Endothelial cell of umbilical vein (primary cell): ENCODE results near the gene URM1. TPM values are rescaled to one million over a fixed set of nuclear protein-coding genes. Genes with fewer than 3 reads are reported as not detected.
A peak's percentile ranks its signal among the peaks of the same experiment; 100 is the strongest.
"Not testable (repeated sequence)": the region's sequence is repeated elsewhere in the genome, so short reads cannot be mapped to it uniquely, and the experiment has no call there.

Source experiments
- BruUV-seq: library from RNA; stranded (reverse); fragments of 400-500 nt; replicated peaks from 2 replicates; lab custom pipeline; 2021; lab: Mats Ljungman, UMichigan
- CTCF ChIA-PET: fragments of 300-600, 350-600 bp; sonication (Branson Sonifier 250); formaldehyde crosslinking; loops from one replicate; lab custom pipeline; 2021; ENCODE audit warnings: antibody characterized with exemption, inconsistent platforms; lab: Charles Lee
- POLR2A ChIA-PET: fragments of 300-600, 350-600 bp; sonication (Branson Sonifier 250); formaldehyde crosslinking; loops from one replicate; lab custom pipeline; 2021; ENCODE audit warnings: antibody characterized with exemption, inconsistent platforms; lab: Charles Lee
- DNase-seq: peaks from one replicate; pipeline ENCODE4 v3.0.0-alpha.2; 2011; ENCODE audit warnings: low read depth, low spot score
- FAIRE-seq: peaks from 2 replicates; lab custom pipeline; 2011; peaks lifted over from hg19 to GRCh38; lab: Jason Lieb, UNC
- H2AFZ ChIP-seq: 2 replicates; pipeline ENCODE4 v1.6.0; 2012; ENCODE audit warnings: low read depth, low read length, control low read depth, inconsistent platforms
- H3K27ac ChIP-seq: 2 replicates; pipeline ENCODE4 v1.5.1; 2011; ENCODE audit warnings: low read depth, mild to moderate bottlenecking, control low read depth, low read length, moderate library complexity; ENCODE audit not compliant: insufficient read depth
- H3K27me3 ChIP-seq, 2 experiments: 2 replicates each; pipeline versions ENCODE4 v1.6.0 to v1.6.1; 2011; ENCODE audit warnings: low read length in 2 of 2, mixed read lengths in 1 of 2; ENCODE audit not compliant: control insufficient read depth in 2 of 2, insufficient read depth in 2 of 2
- H3K36me3 ChIP-seq, 2 experiments: 2 replicates in 1 of 2; 3 replicates in 1 of 2; pipeline ENCODE4 v1.5.1; 2011; ENCODE audit warnings: low read length in 2 of 2, mild to moderate bottlenecking in 1 of 2, moderate library complexity in 1 of 2; ENCODE audit not compliant: control insufficient read depth in 2 of 2, insufficient read depth in 2 of 2; ENCODE audit errors: extremely low read depth in 1 of 2
- H3K4me1 ChIP-seq: 3 replicates; pipeline ENCODE4 v1.5.1; 2011; ENCODE audit warnings: mild to moderate bottlenecking, low read length; ENCODE audit not compliant: control insufficient read depth, insufficient read depth; ENCODE audit errors: extremely low read depth
- H3K4me2 ChIP-seq: 2 replicates; pipeline ENCODE4 v1.6.1; 2011; ENCODE audit warnings: low read length, control low read depth, mixed read lengths; ENCODE audit not compliant: insufficient read depth
- H3K4me3 ChIP-seq, 3 experiments: fragments of 200-600 bp in 1 of 3; sonication (generic), shearing (Covaris generic) in 1 of 3; replicated peaks in 1 of 3; 2 replicates each; pipeline ENCODE4 v1.5.1; 2011 to 2016; ENCODE audit warnings: control low read depth in 3 of 3, low read length in 3 of 3, mild to moderate bottlenecking in 2 of 3, inconsistent platforms in 1 of 3, low read depth in 1 of 3, moderate library complexity in 1 of 3; ENCODE audit not compliant: insufficient read depth in 1 of 3
- H3K79me2 ChIP-seq: 2 replicates; pipeline ENCODE4 v1.6.0; 2012; ENCODE audit warnings: low read length, inconsistent platforms; ENCODE audit not compliant: control insufficient read depth, insufficient read depth
- H3K9ac ChIP-seq: replicated peaks from 2 replicates; pipeline ENCODE3; 2011; ENCODE audit warnings: low read length, control low read depth; ENCODE audit not compliant: insufficient read depth; ENCODE audit errors: extremely low read depth
- H3K9me1 ChIP-seq: replicated peaks from 3 replicates; pipeline ENCODE4 v1.6.0; 2011; ENCODE audit warnings: mild to moderate bottlenecking, low read length; ENCODE audit not compliant: control insufficient read depth, insufficient read depth; ENCODE audit errors: extremely low read depth
- H3K9me3 ChIP-seq: replicated peaks from 2 replicates; pipeline ENCODE4 v1.5.1; 2012; ENCODE audit warnings: low read length, inconsistent platforms; ENCODE audit not compliant: control insufficient read depth, insufficient read depth
- H4K20me1 ChIP-seq: replicated peaks from 2 replicates; pipeline ENCODE3; 2011; ENCODE audit warnings: mild to moderate bottlenecking, low read length; ENCODE audit not compliant: control insufficient read depth, insufficient read depth; ENCODE audit errors: extremely low read depth
- POLR2AphosphoS5 ChIP-seq: IDR thresholded peaks from 2 replicates; pipeline ENCODE4 v1.6.1; 2012; ENCODE audit warnings: low read depth, mild to moderate bottlenecking, control low read depth, low read length, moderate library complexity; ENCODE audit not compliant: insufficient read depth
- dilution Hi-C: fragments of 300-500 bp; cut with MboI; formaldehyde crosslinking; loops from one replicate; pipeline ENCODE4 v1.15.0; 2019; ENCODE audit warnings: low sequenced_read_pairs; ENCODE audit not compliant: extremely low pct_ligation_motif_present
- intact Hi-C: fragments of 100-400 bp; cut with micrococcal nuclease; formaldehyde crosslinking; loops from one replicate; pipeline ENCODE4 v1.10.0; 2022
- polyA plus RNA-seq, 4 experiments: library from polyadenylated mRNA; depleted of rRNA in 3 of 4; stranded (reverse) in 3 of 4; unstranded in 1 of 4; fragments of >200 nt; gene quantifications; 2 replicates each; pipeline versions ENCODE4 v1.2.1 to v1.2.3, GENCODE V29; 2011 to 2012; ENCODE audit warnings: missing spikeins in 1 of 4
- total RNA-seq: library from RNA; stranded (reverse); gene quantifications from 2 replicates; pipeline ENCODE4 v1.2.3, GENCODE V29; 2021
- TF ChIP-seq, protein P1 (sequence below), 2 donors: IDR thresholded peaks; 1 replicate in 1 of 2; 2 replicates in 1 of 2; pipeline ENCODE4 v1.5.1; 2011; ENCODE audit warnings: low read length in 2 of 2, mild to moderate bottlenecking in 2 of 2, moderate library complexity in 2 of 2, control low read depth in 1 of 2, inconsistent platforms in 1 of 2, low read depth in 1 of 2; ENCODE audit not compliant: insufficient read depth in 1 of 2; ENCODE audit errors: extremely low read depth in 1 of 2

The URM1 gene
- total and polyA plus RNA-seq, 2 donors (not counting 3 experiments of a cell fraction or from before 2014, with no cell fraction given): 86.5 to 100 TPM

- no TSS peak for BruUV-seq
- DNase-seq (peak; percentile 76), FAIRE-seq (no peak)
- intact Hi-C loops (loop anchor here (1.0 to 2.0 kb wide), 4 partner anchors 41 to 157 kb away; partner anchors contain the start of gene URM1), dilution Hi-C loops (no loop called here)
- Histone ChIP-seq H3K9ac (no peak overlapping the region), H3K27ac (no peak overlapping the region), H3K79me2 (no peaks in the 10 kb centered on the region), H3K9me1 (no peaks in the 10 kb centered on the region), H4K20me1 (no peaks in the 10 kb centered on the region), H3K36me3 (no peaks in the 10 kb centered on the region), H3K4me2 (no peak overlapping the region), H3K4me1 (no peaks in the 10 kb centered on the region), H3K4me3 (no peak overlapping the region), H3K9me3 (no peaks in the 10 kb centered on the region), H2AFZ (no peak overlapping the region), H3K27me3 (peaks cover 9% of the 10 kb centered on the region in 2 experiments)
- ChIA-PET CTCF (interaction anchor here (1.0 to 7.4 kb wide), 11 partner anchors 8 to 157 kb away, joined by 4 to 108 read pairs (median 10); partner anchors contain the start of genes CERCAM and URM1), POLR2A (no interaction called here)
- TF ChIP-seq POLR2AphosphoS5: no peak
- TF ChIP-seq, protein P1, sequence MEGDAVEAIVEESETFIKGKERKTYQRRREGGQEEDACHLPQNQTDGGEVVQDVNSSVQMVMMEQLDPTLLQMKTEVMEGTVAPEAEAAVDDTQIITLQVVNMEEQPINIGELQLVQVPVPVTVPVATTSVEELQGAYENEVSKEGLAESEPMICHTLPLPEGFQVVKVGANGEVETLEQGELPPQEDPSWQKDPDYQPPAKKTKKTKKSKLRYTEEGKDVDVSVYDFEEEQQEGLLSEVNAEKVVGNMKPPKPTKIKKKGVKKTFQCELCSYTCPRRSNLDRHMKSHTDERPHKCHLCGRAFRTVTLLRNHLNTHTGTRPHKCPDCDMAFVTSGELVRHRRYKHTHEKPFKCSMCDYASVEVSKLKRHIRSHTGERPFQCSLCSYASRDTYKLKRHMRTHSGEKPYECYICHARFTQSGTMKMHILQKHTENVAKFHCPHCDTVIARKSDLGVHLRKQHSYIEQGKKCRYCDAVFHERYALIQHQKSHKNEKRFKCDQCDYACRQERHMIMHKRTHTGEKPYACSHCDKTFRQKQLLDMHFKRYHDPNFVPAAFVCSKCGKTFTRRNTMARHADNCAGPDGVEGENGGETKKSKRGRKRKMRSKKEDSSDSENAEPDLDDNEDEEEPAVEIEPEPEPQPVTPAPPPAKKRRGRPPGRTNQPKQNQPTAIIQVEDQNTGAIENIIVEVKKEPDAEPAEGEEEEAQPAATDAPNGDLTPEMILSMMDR (IDR thresholded peaks at IDR 0.05; ENCODE audit: extremely low read depth in 1 of 2, insufficient read depth in 1 of 2, low read depth in 1 of 2, low read length in 2 of 2): peak; percentile 54 to 84
Measured at GRCh38 chr9:128412120-128412790, 41.1 kb downstream of the URM1 start.

DNA sequence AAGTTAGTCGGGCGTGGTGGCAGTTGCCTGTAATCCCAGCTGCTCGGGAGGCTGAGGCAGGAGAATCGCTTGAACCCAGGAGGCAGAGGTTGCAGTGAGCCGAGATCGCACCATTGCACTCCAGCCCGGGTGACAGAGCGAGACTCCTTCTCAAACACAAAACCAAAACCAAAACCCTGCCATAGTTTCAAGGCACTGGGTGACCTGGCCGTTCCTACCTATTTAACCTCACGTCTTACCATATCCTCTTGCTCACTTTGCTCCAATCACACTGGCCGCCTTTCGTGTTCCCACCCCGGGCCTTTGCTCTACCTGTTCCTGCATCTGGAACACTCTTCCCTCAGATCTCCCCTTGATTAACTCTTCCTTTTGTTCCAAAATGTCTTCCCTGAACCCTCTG is 42.6 kb downstream of the URM1 start:
- H3K4me2 ChIP-seq, POLR2A ChIA-PET, H2AFZ ChIP-seq, H3K9ac ChIP-seq, H3K4me3 ChIP-seq, BruUV-seq, H3K79me2 ChIP-seq, H3K9me3 ChIP-seq, dilution Hi-C loops, DNase-seq, H3K27me3 ChIP-seq, H3K9me1 ChIP-seq, H3K4me1 ChIP-seq, H3K27ac ChIP-seq, FAIRE-seq, H3K36me3 ChIP-seq, H4K20me1 ChIP-seq: not testable (repeated sequence)
- intact Hi-C loops: loop anchor here (2.0 kb wide), 1 partner anchor 43 kb away; the partner anchor contains the start of gene URM1
- CTCF ChIA-PET: interaction anchor here (7.4 kb wide), 1 partner anchor 52 kb away, joined by 108 read pairs; no protein-coding TSS in a partner anchor
